BLaER1 (cell line): ENCODE data around the gene LTBP3.

Source experiments
- H3K27ac ChIP-seq: shearing (Covaris generic); formaldehyde crosslinking; 2 replicates; pipeline ENCODE4 v1.8.1; 2022
- H3K27me3 ChIP-seq: shearing (Covaris generic); formaldehyde crosslinking; 2 replicates; pipeline ENCODE4 v1.8.1; 2022
- H3K36me3 ChIP-seq: shearing (Covaris generic); formaldehyde crosslinking; 2 replicates; pipeline ENCODE4 v1.8.1; 2022
- H3K4me1 ChIP-seq: shearing (Covaris generic); formaldehyde crosslinking; 2 replicates; pipeline ENCODE4 v1.8.1; 2022
- H3K4me2 ChIP-seq: shearing (Covaris generic); formaldehyde crosslinking; 2 replicates; pipeline ENCODE4 v1.8.1; 2022
- H3K4me3 ChIP-seq: shearing (Covaris generic); formaldehyde crosslinking; 2 replicates; pipeline ENCODE4 v1.8.1; 2022
- H3K9ac ChIP-seq: shearing (Covaris generic); formaldehyde crosslinking; 2 replicates; pipeline ENCODE4 v1.8.1; 2022
- H3K9me3 ChIP-seq: shearing (Covaris generic); formaldehyde crosslinking; 2 replicates; pipeline ENCODE4 v1.8.1; 2022
- H4K20me1 ChIP-seq: shearing (Covaris generic); formaldehyde crosslinking; 2 replicates; pipeline ENCODE4 v1.8.1; 2022
- Cebpa-rat ChIP-seq: shearing (Covaris generic); IDR thresholded peaks from 2 replicates; pipeline ENCODE4 v1.8.1; 2022

Gene LTBP3

DNA sequence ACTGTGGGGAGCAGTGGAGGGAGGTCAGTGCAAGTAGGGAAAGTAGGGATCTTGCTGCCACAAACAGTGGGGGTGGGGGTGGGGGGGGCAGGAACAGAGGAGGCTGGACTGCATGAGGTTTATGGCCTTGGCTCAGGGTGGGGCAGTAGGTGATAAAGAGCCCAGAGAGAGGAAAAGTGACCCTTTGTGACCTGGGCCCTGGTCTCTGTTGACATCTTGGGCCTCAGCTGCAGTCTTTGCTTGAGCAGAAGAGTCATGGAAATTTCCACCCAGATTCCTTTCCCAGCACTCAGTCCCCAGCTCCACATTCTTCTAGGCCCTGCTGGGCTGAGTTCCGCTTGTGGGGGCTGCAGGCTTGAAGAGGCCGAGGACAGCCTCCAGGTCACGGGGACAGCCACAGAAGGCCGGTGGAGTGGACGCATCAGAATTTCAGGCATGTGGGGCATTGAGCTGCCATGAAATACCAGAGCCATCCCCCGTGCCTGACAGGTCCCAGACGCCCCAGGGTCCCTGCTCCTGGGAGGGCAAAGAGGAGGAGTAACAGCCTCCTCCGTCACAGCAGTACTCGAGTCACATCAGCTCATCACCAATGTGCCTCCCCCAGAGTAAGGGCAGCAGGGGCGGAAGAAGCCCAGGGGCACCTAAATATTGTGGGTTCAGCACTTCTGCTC lies 69.0 kb downstream of the LTBP3 start:
- peak overlapping the region; percentile 91 for H3K27ac ChIP-seq
- peak overlapping the region; percentile 76 for H3K9ac ChIP-seq
- H4K20me1 ChIP-seq = no peaks in the 10 kb centered on the region
- H3K4me3 ChIP-seq = no peak overlapping the region; the same call in 1 of the 2 replicates
- peak overlapping the region; percentile 92 for H3K4me2 ChIP-seq
- no peak for TF ChIP-seq Cebpa-rat
- no peaks in the 10 kb centered on the region for H3K27me3 ChIP-seq
- no peaks in the 10 kb centered on the region for H3K9me3 ChIP-seq
- no peaks in the 10 kb centered on the region for H3K36me3 ChIP-seq
- peaks cover 92% of the 10 kb centered on the region for H3K4me1 ChIP-seq
